HG03439 (cell line): ENCODE data around the gene PRR35.
"Not testable (repeated sequence)": the region's sequence is repeated elsewhere in the genome, so short reads cannot be mapped to it uniquely, and the experiment has no call there.

Source experiments
- ATAC-seq: cut with Tn5 transposase; IDR thresholded peaks from one replicate; pipeline ENCODE4 v1.9.1; 2021; ENCODE audit warnings: mild to moderate bottlenecking, moderate library complexity; ENCODE audit not compliant: unreplicated experiment

Gene PRR35

GRCh38 chr16:591892-592517 is 31.8 kb downstream of the PRR35 start:
- no peak for ATAC-seq

- no peak for ATAC-seq
These were observed 32.5 kb downstream of the PRR35 start for GRCh38 chr16:592518-593306.

GRCh38 chr16:593406-593805 is 33.2 kb downstream of the PRR35 start:
- ATAC-seq = no peak

- ATAC-seq = no peak
These were observed 33.6 kb downstream of the PRR35 start for GRCh38 chr16:593807-594206.

GRCh38 chr16:595094-595528 is 34.9 kb downstream of the PRR35 start:
- ATAC-seq = no peak

- ATAC-seq = no peak
These were observed 35.9 kb downstream of the PRR35 start for GRCh38 chr16:595942-596735.

- ATAC-seq = no peak
These were observed 36.5 kb downstream of the PRR35 start for GRCh38 chr16:596736-597060.

GRCh38 chr16:597655-598054 is 37.5 kb downstream of the PRR35 start:
- ATAC-seq = not testable (repeated sequence)

- ATAC-seq = no peak
These were observed 38.9 kb downstream of the PRR35 start for GRCh38 chr16:598823-599739.

GRCh38 chr16:600781-601180 is 40.6 kb downstream of the PRR35 start:
- ATAC-seq = no peak

- no peak for ATAC-seq
These were observed 43.7 kb downstream of the PRR35 start for GRCh38 chr16:603933-604332.

- ATAC-seq = no peak
These were observed 46.6 kb downstream of the PRR35 start for GRCh38 chr16:606656-607307.

GRCh38 chr16:608019-608418 is 47.8 kb downstream of the PRR35 start:
- ATAC-seq = no peak

GRCh38 chr16:609316-609715 is 49.1 kb downstream of the PRR35 start:
- ATAC-seq = no peak

GRCh38 chr16:609984-610383 is 49.8 kb downstream of the PRR35 start:
- ATAC-seq = no peak

GRCh38 chr16:610513-611381 is 50.6 kb downstream of the PRR35 start:
- no peak for ATAC-seq

GRCh38 chr16:615122-615521 is 54.9 kb downstream of the PRR35 start:
- no peak for ATAC-seq
